ENCODE measurements around the gene HCAR1.
"Not testable (repeated sequence)": the region's sequence is repeated elsewhere in the genome, so short reads cannot be mapped to it uniquely, and the experiment has no call there.

HCAR1 gene
- 0 to 1.2 (median 0.58) reads per million in 3 experiments for total RNA-seq

GRCh38 chr12:122730215-122731014, at the start of gene HCAR1:
HCAR1 (minus strand) TSS chr12:122730844; CDS start chr12:122730339, 505 bp downstream.
- DNase-seq, result peak; percentile 11

- DNase-seq, result no peak
These were observed 26.9 kb upstream of the HCAR1 start for GRCh38 chr12:122757568-122757967.

GRCh38 chr12:122754790-122755189, 24.1 kb upstream of the HCAR1 start:
- no peak for DNase-seq

- DNase-seq, result no peak
These were observed 22.6 kb upstream of the HCAR1 start for GRCh38 chr12:122753319-122753650.

GRCh38 chr12:122752464-122753318, 22.0 kb upstream of the HCAR1 start, which contains the start of gene DENR:
DENR (plus strand) TSS chr12:122752824; CDS start chr12:122753702, 878 bp downstream.
- DNase-seq, result peak; percentile 99

- DNase-seq, result not testable (repeated sequence)
These were observed 20.3 kb upstream of the HCAR1 start for GRCh38 chr12:122750781-122751515.

GRCh38 chr12:122749569-122750332, 19.1 kb upstream of the HCAR1 start:
- no peak for DNase-seq

- DNase-seq, result no peak
These were observed 16.8 kb upstream of the HCAR1 start for GRCh38 chr12:122747224-122748135.

GRCh38 chr12:122743895-122744525, 13.4 kb upstream of the HCAR1 start:
- no peak for DNase-seq

- DNase-seq, result no peak
These were observed 9.7 kb upstream of the HCAR1 start for GRCh38 chr12:122740351-122740750.

GRCh38 chr12:122738571-122738970, 7.9 kb upstream of the HCAR1 start:
- DNase-seq, result no peak

GRCh38 chr12:122732611-122733010, 2.0 kb upstream of the HCAR1 start:
- DNase-seq, result no peak

GRCh38 chr12:122732170-122732569, 1.5 kb upstream of the HCAR1 start:
- DNase-seq, result no peak

GRCh38 chr12:122729583-122730214, 945 bp downstream of the HCAR1 start:
- DNase-seq, result no peak

- DNase-seq, result no peak
These were observed 4.5 kb downstream of the HCAR1 start for GRCh38 chr12:122726080-122726558.

GRCh38 chr12:122725452-122726079, 5.1 kb downstream of the HCAR1 start:
- no peak for DNase-seq

GRCh38 chr12:122724641-122725243, 5.9 kb downstream of the HCAR1 start:
- DNase-seq, result no peak

GRCh38 chr12:122722387-122722786, 8.3 kb downstream of the HCAR1 start:
- DNase-seq, result no peak

- DNase-seq, result no peak
These were observed 9.5 kb downstream of the HCAR1 start for GRCh38 chr12:122721057-122721545.
